GM12878 (cell line): Measurements from ENCODE around the gene PLXDC1.

ENCODE experiments used
- ATF2 ChIP-seq: IDR thresholded peaks from 2 replicates; pipeline ENCODE4 v1.6.1; 2012; ENCODE audit warnings: low read length, inconsistent platforms
- BRCA1 ChIP-seq: IDR thresholded peaks from 2 replicates; pipeline ENCODE4 v1.6.1; 2011; ENCODE audit warnings: low read depth, low read length, improper control_type of control experiment
- CHD4 ChIP-seq: fragments of 200-600 bp; sonication (generic); IDR thresholded peaks from 2 replicates; pipeline ENCODE4 v1.6.1; 2016; ENCODE audit warnings: mild to moderate bottlenecking
- EP300 ChIP-seq, 2 experiments: fragments of 150-350 bp in 1 of 2; IDR thresholded peaks; 2 replicates each; pipeline ENCODE4 v1.6.1; 2011 to 2012; ENCODE audit warnings: low read depth in 2 of 2, low read length in 2 of 2, borderline replicate concordance in 1 of 2, improper control_type of control experiment in 1 of 2, inconsistent platforms in 1 of 2; ENCODE audit not compliant: control insufficient read depth in 1 of 2
- MYC ChIP-seq: IDR thresholded peaks from 2 replicates; pipeline ENCODE4 v1.6.1; 2011; ENCODE audit warnings: mild to moderate bottlenecking, low read length, moderate library complexity, inconsistent platforms; ENCODE audit not compliant: insufficient read depth, insufficient replicate concordance, insufficient read length, severe bottlenecking
- POLR2AphosphoS5 ChIP-seq: IDR thresholded peaks from 2 replicates; pipeline ENCODE4 v1.6.1; 2011; ENCODE audit warnings: mild to moderate bottlenecking, low read length, inconsistent platforms
- RCOR1 ChIP-seq: conservative IDR thresholded peaks from 2 replicates; pipeline ENCODE4 v1.6.1; 2012; ENCODE audit warnings: low read depth, low read length, improper control_type of control experiment
- SP1 ChIP-seq: IDR thresholded peaks from one replicate; pipeline ENCODE4 v1.6.1; 2011; ENCODE audit warnings: low read depth, low read length
- SPI1 ChIP-seq: IDR thresholded peaks from 2 replicates; pipeline ENCODE4 v1.6.1; 2011; ENCODE audit warnings: low read depth, mild to moderate bottlenecking, low read length, moderate library complexity, borderline replicate concordance; ENCODE audit not compliant: insufficient read depth
- ZZZ3 ChIP-seq: IDR thresholded peaks from 2 replicates; pipeline ENCODE4 v1.6.1; 2011; ENCODE audit warnings: low read depth; ENCODE audit not compliant: control insufficient read depth, insufficient read length
- TF ChIP-seq, protein P1 (sequence below), 3 experiments: IDR thresholded peaks in 2 of 3; conservative IDR thresholded peaks in 1 of 3; 2 replicates each; pipeline ENCODE4 v1.5.1; 2011; ENCODE audit warnings: low read depth in 3 of 3, low read length in 3 of 3, mild to moderate bottlenecking in 3 of 3, control low read depth in 2 of 3, moderate library complexity in 2 of 3, inconsistent platforms in 1 of 3, mixed read lengths in 1 of 3; ENCODE audit not compliant: control insufficient read depth in 2 of 3, insufficient read depth in 1 of 3; ENCODE audit errors: extremely low read depth in 1 of 3
- TF ChIP-seq, protein P2 (sequence below): fragments of 450-650 bp; IDR thresholded peaks from 2 replicates; pipeline ENCODE4 v1.6.1; 2017; ENCODE audit warnings: mild to moderate bottlenecking

DNA sequence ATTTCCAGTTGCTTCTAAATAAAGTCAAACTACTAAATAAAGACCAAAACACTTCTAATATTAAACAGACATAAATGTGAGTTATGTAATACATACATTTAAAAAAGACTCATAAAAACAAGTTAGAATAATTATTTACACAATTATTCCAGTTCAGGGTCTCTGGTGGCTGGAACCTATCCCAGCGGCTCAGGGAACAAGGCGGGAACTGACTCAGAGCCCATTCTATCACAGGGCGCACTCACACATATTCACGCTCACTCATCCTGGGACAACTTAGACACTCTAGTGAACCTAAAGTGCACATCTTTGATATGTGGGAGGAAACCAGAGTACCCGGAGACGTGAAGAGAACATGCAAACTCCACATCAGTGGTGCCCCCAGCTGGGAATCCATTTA is 25.0 kb downstream of the PLXDC1 start:
- TF ChIP-seq, protein P1, sequence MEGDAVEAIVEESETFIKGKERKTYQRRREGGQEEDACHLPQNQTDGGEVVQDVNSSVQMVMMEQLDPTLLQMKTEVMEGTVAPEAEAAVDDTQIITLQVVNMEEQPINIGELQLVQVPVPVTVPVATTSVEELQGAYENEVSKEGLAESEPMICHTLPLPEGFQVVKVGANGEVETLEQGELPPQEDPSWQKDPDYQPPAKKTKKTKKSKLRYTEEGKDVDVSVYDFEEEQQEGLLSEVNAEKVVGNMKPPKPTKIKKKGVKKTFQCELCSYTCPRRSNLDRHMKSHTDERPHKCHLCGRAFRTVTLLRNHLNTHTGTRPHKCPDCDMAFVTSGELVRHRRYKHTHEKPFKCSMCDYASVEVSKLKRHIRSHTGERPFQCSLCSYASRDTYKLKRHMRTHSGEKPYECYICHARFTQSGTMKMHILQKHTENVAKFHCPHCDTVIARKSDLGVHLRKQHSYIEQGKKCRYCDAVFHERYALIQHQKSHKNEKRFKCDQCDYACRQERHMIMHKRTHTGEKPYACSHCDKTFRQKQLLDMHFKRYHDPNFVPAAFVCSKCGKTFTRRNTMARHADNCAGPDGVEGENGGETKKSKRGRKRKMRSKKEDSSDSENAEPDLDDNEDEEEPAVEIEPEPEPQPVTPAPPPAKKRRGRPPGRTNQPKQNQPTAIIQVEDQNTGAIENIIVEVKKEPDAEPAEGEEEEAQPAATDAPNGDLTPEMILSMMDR (IDR thresholded peaks at IDR 0.05 in 2 of 3, conservative IDR thresholded peaks at IDR 0.05 in 1 of 3; ENCODE audit: control insufficient read depth in 2 of 3, extremely low read depth in 1 of 3, insufficient read depth in 1 of 3, low read depth in 3 of 3, low read length in 3 of 3), result no peak
- TF ChIP-seq RCOR1, result no peak
- no peak for TF ChIP-seq POLR2AphosphoS5
- no peak for TF ChIP-seq ZZZ3
- TF ChIP-seq MYC, result no peak
- TF ChIP-seq CHD4, result no peak
- no peak for TF ChIP-seq SP1
- no peak for TF ChIP-seq ATF2
- TF ChIP-seq EP300 (IDR thresholded peaks at IDR 0.05; ENCODE audit: borderline replicate concordance in 1 of 2, control insufficient read depth in 1 of 2, low read depth in 2 of 2, low read length in 2 of 2), result no peak
- TF ChIP-seq, protein P2, sequence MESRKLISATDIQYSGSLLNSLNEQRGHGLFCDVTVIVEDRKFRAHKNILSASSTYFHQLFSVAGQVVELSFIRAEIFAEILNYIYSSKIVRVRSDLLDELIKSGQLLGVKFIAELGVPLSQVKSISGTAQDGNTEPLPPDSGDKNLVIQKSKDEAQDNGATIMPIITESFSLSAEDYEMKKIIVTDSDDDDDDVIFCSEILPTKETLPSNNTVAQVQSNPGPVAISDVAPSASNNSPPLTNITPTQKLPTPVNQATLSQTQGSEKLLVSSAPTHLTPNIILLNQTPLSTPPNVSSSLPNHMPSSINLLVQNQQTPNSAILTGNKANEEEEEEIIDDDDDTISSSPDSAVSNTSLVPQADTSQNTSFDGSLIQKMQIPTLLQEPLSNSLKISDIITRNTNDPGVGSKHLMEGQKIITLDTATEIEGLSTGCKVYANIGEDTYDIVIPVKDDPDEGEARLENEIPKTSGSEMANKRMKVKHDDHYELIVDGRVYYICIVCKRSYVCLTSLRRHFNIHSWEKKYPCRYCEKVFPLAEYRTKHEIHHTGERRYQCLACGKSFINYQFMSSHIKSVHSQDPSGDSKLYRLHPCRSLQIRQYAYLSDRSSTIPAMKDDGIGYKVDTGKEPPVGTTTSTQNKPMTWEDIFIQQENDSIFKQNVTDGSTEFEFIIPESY, result no peak
- TF ChIP-seq SPI1, result no peak
- TF ChIP-seq BRCA1, result no peak
